ENCODE measurements around the gene RAB36.

The RAB36 gene

GRCh38 chr22:23144932-23145877, at the start of gene RAB36:
Gene RAB36 (plus strand): TSS chr22:23145477. CDS start chr22:23146617, 1,140 bp downstream.
- DNase-seq (ENCODE audit: extremely low read depth, low read depth) = peak; percentile 96
- TF ChIP-seq CTCF (IDR thresholded peaks at IDR 0.05; ENCODE audit: low read depth, low read length) = no peak

- TF ChIP-seq CTCF (IDR thresholded peaks at IDR 0.05; ENCODE audit: low read depth, low read length) = no peak
- DNase-seq (ENCODE audit: extremely low read depth, low read depth) = no peak
Measured at GRCh38 chr22:23095733-23096342, 49.4 kb upstream of the RAB36 start.

GRCh38 chr22:23097412-23098229, 47.7 kb upstream of the RAB36 start:
- no peak for DNase-seq (ENCODE audit: extremely low read depth, low read depth)
- TF ChIP-seq CTCF (IDR thresholded peaks at IDR 0.05; ENCODE audit: low read depth, low read length) = no peak

- DNase-seq (ENCODE audit: extremely low read depth, low read depth) = no peak
- TF ChIP-seq CTCF (IDR thresholded peaks at IDR 0.05; ENCODE audit: low read depth, low read length) = no peak
Measured at GRCh38 chr22:23098230-23098705, 47.0 kb upstream of the RAB36 start.

GRCh38 chr22:23098718-23099530, 46.4 kb upstream of the RAB36 start:
- DNase-seq (ENCODE audit: extremely low read depth, low read depth) = no peak

GRCh38 chr22:23099531-23099804, 45.8 kb upstream of the RAB36 start:
- no peak for TF ChIP-seq CTCF (IDR thresholded peaks at IDR 0.05; ENCODE audit: low read depth, low read length)
- DNase-seq (ENCODE audit: extremely low read depth, low read depth) = no peak

More at GRCh38 chr22:23098718-23099530, 46.4 kb upstream of the RAB36 start:
- TF ChIP-seq CTCF (IDR thresholded peaks at IDR 0.05; ENCODE audit: low read depth, low read length) = no peak
